ENCODE measurements around the gene MFSD2B. TPM values are rescaled to one million over a fixed set of nuclear protein-coding genes. Genes with fewer than 3 reads are reported as not detected.
A peak's percentile ranks its signal among the peaks of the same experiment; 100 is the strongest.

Gene MFSD2B
- polyA plus RNA-seq, 4 donors, result 0.07 to 0.13 TPM; not detected in 2

GRCh38 chr2:24075259-24075658 is 65.4 kb downstream of the MFSD2B start:
- FAIRE-seq, result no peak

More at GRCh38 chr2:24075259-24075658, 65.4 kb downstream of the MFSD2B start:
- peak overlapping the region in 2 of 3 donors; percentile 33 to 99 for H3K27ac ChIP-seq (ENCODE audit: low read depth in 1 of 3, low read length in 2 of 3)
- peaks cover 3 to 18% (median 12%) of the 10 kb centered on the region in 3 donors for H3K36me3 ChIP-seq (ENCODE audit: control insufficient read depth in 3 of 3, insufficient read depth in 2 of 3, low read depth in 1 of 3, low read length in 3 of 3)
- no peaks in the 10 kb centered on the region for H3K27me3 ChIP-seq (ENCODE audit: control insufficient read depth in 3 of 3, insufficient read depth in 3 of 3, low read length in 3 of 3)
- peak overlapping the region in 2 of 3 donors; percentile 74 to 77 for H3K4me3 ChIP-seq (ENCODE audit: low read depth in 1 of 3, low read length in 3 of 3)
- DNase-seq, result no peak
- WGBS, 3 donors, result 53 to 62% (median 60%) methylated on average over 5 of the region's 5 CpGs
- peaks cover 0 to 18% (median 0%) of the 10 kb centered on the region in 3 donors for H3K4me1 ChIP-seq (ENCODE audit: control insufficient read depth in 3 of 3, insufficient read depth in 2 of 3, low read depth in 1 of 3, low read length in 2 of 3)
- H3K9me3 ChIP-seq (ENCODE audit: control insufficient read depth in 2 of 2, insufficient read depth in 1 of 2, low read depth in 1 of 2, low read length in 1 of 2), result no peaks in the 10 kb centered on the region

Other genes with a start within 250 kb of the MFSD2B start
- 10 to 100 TPM in 1 of 4 donors, 1 to 10 TPM in 3; 4.0 to 12.3 (median 6.9) TPM for gene ATAD2B, start 83.0 kb upstream of the MFSD2B start, polyA plus RNA-seq
- 10 to 100 TPM in 3 of 4 donors, 1 to 10 TPM in 1; 8.7 to 20.0 (median 13.8) TPM for gene UBXN2A, start 69.6 kb upstream of the MFSD2B start, polyA plus RNA-seq
- gene WDCP, start 37.3 kb downstream of the MFSD2B start, polyA plus RNA-seq, result 1 to 10 TPM; 1.4 to 6.1 (median 2.2) TPM
- gene FKBP1B, start 39.7 kb downstream of the MFSD2B start, polyA plus RNA-seq, result 100 to 1,000 TPM in 1 of 4 donors, 10 to 100 TPM in 2, 1 to 10 TPM in 1; 4.8 to 106 (median 49.2) TPM
- gene SF3B6, start 66.2 kb downstream of the MFSD2B start, polyA plus RNA-seq, result 100 to 1,000 TPM; 114 to 260 (median 210) TPM
- gene TP53I3, start 74.7 kb downstream of the MFSD2B start, polyA plus RNA-seq, result 100 to 1,000 TPM in 2 of 4 donors, 10 to 100 TPM in 2; 32.2 to 420 (median 184) TPM
- under 1 TPM in 2 of 4 donors, not detected in 2; 0.27 to 0.66 TPM for gene PFN4, start 113.2 kb downstream of the MFSD2B start, polyA plus RNA-seq
- gene FAM228B, start 113.4 kb downstream of the MFSD2B start, polyA plus RNA-seq, result 1 to 10 TPM; 2.9 to 8.4 (median 3.9) TPM
- gene FAM228A, start 165.0 kb downstream of the MFSD2B start, polyA plus RNA-seq, result under 1 TPM in 3 of 4 donors, not detected in 1; 0.16 to 0.54 (median 0.34) TPM

Data from small intestine (tissue), 7 donors.